Femur (tissue), 1 donor: ENCODE measurements around the gene RAC2.
A peak's percentile ranks its signal among the peaks of the same experiment; 100 is the strongest.
"Not testable (repeated sequence)": the region's sequence is repeated elsewhere in the genome, so short reads cannot be mapped to it uniquely, and the experiment has no call there.

ENCODE experiments used
- DNase-seq: peaks from one replicate; pipeline ENCODE4 v3.0.0-alpha.2; 2017

Gene RAC2

GRCh38 chr22:37233371-37233750, 10.7 kb downstream of the RAC2 start:
- DNase-seq = not testable (repeated sequence)

- no peak for DNase-seq
Observed at GRCh38 chr22:37232140-37232998, 11.7 kb downstream of the RAC2 start.

- DNase-seq = no peak
Observed at GRCh38 chr22:37231406-37232139, 12.5 kb downstream of the RAC2 start.

DNA sequence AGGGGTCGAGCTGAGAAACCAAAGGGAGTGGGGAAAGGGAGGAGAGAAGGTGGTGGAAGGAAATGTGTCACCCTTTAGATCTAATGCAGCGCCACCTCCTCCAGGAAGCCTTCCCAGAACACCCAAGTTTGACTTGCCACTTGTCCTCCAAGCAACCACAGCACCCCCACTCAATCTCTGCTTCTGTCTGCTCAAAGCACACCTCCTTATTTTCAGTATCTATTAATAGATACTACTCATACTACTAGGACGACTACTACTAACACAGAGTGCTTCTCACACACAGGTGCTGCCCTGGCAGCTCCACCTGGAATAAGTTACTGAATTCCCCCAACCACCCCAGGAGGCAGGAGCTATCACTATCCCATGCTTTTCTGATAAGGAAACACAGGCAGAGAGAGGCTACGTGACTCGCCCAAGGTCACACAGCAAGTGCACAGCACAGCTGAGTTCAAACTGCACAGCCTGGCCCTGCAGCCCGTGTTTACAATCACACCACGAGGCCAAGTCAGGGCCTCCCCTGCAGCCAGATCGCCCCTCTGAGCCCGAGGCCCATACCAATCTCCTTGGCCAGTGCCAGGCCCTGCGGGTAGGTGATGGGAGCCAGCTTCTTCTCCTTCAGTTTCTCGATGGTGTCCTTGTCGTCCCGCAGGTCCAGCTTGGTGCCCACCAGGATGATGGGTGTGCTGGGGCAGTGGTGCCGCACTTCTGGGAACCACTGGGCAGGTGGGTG, 13.2 kb downstream of the RAC2 start:
- no peak for DNase-seq

GRCh38 chr22:37229805-37230672, 14.0 kb downstream of the RAC2 start:
- DNase-seq = peak; percentile 61

DNA sequence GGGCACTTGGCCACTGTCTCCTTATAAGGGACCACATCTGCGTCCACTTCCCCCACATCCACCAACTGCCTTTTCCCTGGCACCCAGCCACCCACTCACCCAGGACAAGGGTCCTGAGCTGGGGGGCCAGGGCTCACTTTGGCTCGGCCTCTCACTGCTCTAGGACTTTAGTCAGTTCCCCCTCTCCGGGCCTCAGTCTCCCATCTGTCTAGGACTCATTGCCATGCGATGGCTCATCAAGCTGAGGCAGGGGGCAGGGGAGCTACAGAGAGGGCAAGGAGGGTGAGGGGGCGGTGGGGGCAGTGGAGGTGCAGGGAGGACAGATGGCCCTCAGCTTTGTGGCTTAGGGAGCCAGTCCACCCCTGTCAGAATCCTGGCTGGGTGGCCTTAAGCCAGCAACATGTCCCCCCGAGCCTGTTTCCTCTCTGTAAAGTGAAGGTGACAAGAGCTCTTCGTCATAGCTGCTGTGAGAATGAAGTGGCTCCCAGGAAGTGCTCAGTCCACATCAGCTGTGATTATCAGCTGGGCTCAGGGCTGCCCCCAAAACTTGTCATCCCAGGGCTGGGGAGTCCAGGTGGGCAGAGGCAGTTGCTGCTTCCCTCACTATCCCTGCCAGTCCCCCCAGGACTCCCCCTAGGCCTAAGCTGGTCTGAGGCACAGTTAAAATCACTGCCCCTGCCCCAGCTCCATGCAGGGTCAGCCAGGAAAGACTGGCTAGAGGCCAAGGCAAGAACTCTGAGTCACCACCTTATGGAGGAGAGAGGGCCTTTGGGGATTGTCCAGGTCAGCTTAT, 14.9 kb downstream of the RAC2 start:
- DNase-seq = no peak

DNA sequence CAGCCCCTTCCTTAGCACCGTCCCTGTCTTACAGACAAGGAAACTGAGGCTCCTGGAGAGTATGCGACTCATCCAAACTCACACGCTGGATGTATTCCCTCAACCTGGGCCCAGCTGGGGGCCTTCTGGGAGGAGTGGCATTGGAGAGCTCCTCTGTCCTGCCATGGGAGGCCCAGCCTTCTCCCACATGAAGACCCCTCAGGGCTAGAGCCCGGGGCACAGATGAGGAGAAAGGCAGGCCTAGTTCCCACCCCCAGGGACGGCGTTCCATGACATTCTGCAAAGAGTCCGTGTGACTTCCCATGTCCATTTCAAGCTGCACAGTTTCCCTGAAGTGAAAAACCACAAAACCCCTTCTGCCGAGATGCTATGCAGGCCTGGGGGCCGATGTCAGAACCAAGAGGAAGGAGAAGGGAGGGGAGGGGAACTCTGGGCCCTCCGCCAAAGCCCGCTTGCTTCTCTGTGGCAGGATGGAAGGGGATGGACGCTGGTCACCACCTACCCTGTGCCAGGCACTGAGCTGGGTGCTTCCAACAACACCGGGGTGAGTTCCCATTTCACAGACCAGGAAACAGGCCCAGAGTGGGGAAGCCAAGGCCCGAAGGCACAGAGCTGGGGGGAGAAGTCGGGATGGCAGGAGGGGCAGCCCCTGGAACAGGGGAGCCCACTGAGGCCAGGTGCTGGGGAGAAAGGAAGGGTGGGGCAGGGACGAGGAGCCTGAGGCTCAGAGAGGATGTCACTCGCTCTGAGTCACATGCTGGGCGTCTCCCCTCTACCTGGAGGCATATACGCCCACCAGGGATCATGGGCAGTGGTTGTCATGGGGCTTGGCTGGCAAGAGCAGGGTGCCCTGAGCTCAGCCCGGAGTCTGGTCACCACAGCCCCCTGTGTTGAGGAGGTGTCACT, 15.7 kb downstream of the RAC2 start:
- DNase-seq = peak; percentile 62

- no peak for DNase-seq
Observed at GRCh38 chr22:37226514-37226913, 17.6 kb downstream of the RAC2 start.

DNA sequence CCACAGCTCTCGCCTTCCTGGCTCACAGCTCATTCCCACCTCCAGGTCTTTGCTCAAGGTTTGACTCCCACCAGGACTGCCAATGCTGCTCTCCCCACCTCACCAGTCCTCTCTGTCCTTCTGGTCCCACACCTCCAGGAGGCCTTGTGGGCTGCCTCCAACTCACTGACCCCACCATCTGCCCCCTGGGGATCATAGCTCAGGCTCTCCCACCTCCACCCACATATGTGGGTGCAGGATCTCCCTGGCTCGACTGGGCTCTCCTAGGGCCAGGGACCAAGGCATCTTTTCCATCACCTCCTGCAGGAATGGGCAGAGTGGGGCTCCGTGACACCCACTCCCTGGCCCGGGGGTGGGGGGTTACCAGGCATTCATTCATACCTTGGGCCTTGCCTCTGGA, 18.0 kb downstream of the RAC2 start:
- DNase-seq = no peak

DNA sequence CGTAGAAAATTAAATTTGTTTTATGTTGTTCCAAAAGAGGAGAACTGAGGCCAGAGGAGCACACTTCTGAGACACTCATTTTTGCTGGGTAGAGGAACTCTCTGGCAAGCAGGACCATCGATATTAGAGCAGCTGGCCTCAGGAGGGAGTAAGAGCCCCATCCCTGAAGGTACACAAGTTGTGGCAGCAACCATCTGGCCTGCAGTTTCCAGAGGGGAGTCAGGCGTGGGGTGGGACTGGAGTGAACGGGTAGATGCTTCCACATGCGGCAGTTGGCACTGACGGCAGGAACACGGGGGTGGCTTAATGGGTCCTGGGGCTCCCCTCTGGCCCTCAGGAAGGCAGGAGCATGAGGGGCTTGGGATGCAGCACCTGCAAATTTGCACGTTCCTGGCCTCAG, 18.6 kb downstream of the RAC2 start:
- no peak for DNase-seq

GRCh38 chr22:37224757-37225420, 19.2 kb downstream of the RAC2 start:
- no peak for DNase-seq

- no peak for DNase-seq
Observed at GRCh38 chr22:37223965-37224551, 20.0 kb downstream of the RAC2 start.

DNA sequence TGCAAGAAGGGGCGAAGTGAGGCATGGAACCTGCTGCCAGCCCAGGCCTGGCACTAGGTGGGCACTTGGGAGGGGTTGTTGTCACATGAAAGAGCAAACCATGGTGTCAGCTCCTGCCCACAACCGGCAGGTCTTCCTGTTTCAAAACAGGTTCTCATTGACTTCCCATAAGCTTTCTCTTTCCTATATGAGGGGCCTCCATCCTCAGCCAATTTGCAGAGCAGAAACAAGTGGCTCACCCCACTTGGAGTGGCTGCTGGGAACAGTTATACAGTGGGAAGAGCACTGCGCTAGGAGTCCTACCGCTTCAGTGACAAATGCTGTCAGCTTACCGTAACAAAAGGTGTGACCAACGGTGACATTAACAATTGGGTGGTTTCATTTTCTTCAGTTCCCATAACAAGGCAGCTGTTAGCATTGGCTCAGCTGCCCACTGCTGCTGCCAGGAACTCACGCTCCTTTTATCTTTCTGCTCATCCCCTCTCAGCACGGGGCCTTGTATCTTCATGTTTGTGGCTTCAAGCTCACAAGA, 21.6 kb downstream of the RAC2 start:
- no peak for DNase-seq

DNA sequence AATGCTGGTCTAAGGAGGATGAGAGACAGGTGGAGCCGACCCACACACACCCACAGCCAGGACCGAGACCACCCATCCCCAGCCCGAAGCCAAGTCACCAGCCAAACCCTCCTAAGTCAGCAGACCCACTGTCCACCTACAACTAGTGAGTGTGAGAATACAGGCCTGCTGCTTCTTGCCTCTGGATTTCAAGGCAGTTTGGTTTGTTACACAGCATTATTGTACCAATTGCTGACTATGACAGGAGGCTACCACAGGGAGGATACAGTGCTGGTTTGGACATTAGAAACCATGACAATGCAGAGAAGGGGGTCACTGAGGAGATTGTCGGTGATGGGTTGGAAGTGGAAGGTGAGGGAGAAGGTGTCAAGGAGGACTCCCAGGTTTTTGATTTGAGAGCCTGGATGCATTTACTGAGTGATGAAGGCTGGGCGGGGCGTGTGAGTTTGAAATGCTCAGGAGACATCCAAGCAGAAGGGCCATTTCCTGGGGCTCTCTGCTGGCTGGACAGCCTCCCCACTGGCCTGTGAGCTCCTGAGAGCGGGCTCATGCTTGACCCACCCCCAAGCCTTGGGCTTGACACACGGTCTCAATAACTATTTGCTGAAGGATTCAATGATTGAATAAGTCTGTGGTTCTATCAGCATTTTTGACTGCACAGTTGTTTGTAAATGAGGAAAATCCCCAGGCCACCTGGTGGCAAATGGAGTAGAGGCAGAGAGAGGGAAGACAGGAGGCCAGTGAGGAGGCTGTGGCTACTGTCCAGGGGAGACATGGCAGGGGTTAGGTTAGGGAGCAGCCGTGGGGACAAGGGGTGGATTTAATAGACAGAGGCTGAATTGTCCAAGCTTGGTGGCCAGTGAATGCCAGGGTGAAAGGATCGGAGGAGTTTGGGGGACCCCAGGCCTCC, 22.4 kb downstream of the RAC2 start:
- no peak for DNase-seq

- DNase-seq = no peak
Observed at GRCh38 chr22:37220543-37220981, 23.5 kb downstream of the RAC2 start.

DNA sequence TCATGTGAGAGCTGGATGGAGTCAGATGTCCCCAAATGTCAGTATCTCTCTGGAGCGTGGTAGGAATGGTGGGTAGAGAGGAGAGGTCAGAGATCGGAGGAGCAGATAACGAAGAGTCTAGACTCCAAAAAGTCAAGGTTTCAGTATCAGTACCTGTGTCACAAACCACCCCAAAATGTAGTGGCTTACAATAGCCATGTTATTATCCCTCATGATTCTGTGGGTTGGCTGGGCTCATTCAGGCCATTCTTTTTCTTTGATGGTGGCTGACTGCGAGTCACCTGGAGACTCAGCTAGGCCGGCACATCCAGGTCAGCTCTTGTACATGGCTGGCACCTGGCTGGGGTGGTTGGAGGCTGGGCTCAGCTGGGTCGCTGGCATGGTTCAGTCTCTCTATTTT, 24.5 kb downstream of the RAC2 start:
- no peak for DNase-seq

DNA sequence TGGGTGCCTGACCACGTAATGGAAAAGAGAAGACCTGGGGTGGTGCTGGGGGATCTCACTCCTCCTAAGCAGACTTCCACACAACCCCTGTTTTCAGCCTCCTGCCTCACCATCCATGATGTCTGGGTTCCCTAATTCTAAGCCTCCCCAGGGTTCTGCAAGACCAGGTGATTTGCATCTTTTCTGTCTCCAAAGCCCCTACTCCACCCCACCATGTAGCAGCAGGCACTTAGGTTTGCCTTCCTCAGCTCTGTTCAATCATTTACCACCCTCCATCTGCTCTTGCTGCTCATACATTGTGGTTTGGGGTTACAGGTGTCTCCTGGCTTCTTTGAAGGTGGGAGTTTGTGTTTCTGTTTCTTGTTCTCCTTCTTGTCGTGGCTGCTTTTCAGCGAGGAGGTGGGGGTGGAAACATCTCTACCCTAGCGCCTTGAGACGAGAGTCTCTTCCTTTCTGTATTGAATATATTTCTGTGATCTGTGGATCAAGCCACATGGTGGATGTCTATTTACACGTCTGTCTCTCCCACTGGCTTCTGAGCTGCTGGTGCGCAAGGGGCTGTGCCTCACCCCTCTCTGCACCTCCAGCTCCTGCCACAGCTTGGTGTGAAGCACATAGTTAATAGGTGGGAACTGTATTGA, 25.2 kb downstream of the RAC2 start:
- no peak for DNase-seq

GRCh38 chr22:37218399-37218770, 25.7 kb downstream of the RAC2 start:
- no peak for DNase-seq
